HG02852 (cell line): ENCODE measurements around the gene CDH11.

Source experiments
- ATAC-seq: cut with Tn5 transposase; IDR thresholded peaks from one replicate; pipeline ENCODE4 v1.9.1; 2021; ENCODE audit warnings: mild to moderate bottlenecking, moderate library complexity; ENCODE audit not compliant: unreplicated experiment

The CDH11 gene

DNA sequence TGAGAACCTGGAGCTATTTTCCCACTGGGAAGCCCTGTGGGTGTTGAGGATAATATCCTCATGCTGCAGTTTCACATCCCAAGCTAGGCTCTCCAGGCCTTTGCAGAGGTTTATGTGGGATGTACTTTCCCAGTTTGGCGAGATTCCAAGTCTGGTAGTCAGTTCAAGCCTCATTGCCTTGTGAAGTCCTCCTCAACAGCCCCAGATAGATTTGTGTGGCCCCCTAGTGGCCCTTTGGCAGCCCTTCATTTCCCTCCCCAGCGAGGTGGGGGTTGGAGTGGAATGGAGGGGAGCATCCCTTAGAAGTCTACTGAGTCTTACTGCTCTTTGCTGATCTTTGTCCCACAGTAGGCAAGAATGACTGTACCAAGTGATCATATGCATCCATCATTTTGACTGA lies 137.9 kb downstream of the CDH11 start:
- no peak for ATAC-seq

DNA sequence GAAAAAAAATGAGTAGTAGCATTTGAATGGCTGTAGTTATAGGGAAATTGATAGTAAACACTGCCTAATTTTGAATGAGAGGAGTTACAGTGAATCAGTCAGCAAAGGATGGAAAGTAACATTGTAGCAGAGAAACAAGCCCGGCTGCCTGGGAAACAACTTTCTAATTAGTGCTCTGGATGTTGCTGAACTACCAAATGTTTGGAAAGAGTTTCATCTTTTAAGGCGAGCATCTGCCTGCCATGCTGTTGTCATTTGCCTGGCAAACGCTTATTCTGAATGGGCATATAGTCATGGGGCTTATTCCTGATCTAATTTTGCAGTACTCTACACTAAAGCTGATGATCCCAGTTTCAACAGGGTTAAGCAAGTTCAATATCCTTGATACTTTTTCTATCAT lies 138.6 kb downstream of the CDH11 start:
- no peak for ATAC-seq

DNA sequence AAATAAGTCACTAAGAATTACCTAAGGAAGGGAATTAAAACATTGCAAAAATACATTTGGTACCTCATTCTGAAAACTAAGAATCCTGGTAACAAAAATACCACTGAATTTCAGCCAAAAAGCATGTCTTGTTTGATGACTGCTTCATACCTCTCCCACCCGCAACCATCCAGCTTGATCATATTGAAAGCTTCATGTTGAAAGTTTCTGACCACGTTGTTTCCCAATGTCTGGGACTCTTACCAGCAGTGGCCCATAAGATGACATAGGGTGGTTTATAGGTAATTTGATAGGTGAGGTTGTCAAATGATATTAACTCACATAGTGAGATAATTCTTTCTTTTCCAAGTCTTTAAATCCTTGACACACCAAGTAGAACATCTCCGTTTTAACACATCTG lies 139.3 kb downstream of the CDH11 start:
- ATAC-seq: no peak

DNA sequence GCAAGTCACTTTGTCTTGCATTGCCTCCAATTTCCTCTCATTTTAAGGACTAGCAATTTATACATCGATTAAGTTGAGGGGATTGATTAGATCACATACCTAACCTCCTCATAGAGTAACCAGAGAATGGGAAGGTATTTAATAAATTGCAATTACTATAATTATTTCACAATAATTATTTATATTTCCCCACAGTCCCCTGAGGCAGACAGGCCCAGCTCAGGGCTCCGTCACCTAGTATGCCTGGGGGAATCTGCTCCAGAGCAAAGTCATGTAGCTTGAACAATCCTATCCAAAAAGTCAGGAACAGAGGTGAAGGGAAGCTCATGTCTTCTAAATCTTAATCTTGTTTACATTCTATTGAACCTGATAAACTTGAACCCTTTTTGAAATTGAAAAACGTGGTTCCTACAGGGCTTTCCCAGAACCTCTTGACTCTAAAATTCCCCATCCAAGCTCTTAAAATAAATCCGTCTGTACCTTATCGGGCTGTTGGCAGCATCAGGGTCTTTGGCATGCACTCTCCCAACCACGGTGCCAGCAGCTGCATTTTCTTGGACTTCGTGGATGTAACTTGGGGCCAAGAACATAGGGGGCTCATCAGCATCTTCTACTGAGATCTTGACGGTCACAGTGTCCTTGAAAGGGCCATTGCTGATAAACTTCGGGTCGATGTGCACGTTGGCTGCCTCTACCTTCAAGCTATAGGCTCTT lies 140.1 kb downstream of the CDH11 start:
- no peak for ATAC-seq

DNA sequence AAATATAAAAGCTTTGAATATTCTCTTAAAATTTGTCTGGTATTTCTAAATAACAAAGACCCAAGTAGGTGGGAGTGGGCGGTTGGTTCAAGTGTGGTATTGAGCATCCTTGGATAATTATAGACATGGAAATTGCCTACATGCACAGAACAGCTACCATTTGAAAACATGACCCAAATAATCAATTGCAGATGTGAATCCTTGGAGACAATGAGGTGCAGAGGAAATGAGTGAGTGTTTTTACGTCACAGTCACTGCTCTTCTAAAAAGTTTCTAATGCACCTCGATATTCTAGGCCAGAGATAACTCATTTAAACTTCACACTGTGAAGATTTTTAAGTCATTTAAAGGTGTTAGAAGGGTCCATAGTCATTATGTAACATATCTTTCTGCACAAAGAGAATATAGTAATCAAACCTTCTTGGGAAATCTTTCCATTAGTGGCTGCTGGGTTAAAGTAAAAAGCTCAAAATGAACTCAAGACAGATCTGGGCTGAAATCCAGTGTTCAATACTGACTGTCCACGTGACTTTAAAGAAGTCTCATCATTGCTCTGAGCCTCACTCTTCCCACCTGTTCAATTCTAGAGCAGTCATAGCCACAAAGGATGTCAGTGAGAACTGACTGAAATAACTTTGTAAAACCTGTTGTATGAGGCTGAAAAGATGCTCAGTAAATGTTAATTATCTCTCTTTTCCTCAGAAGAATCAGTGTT lies 144.5 kb downstream of the CDH11 start:
- ATAC-seq: no peak

DNA sequence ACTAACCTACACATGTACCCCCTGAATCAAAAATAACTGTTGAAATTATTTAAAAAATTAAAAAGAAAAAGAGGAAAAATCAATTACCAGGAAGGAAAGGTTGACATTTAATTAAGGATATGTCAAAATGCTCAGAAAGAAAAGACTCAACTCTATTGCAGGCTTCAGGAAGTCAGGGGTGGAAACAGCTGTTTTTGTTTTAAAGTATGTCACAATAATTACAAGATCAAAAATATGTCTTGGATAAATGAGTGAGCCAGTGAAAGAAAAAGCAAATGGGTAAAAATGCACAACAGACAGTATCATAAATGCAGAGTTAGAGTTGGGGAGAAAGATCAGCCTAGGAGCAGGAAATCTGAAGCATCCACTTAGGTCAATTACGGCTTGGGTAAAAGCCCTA lies 146.0 kb downstream of the CDH11 start:
- no peak for ATAC-seq

DNA sequence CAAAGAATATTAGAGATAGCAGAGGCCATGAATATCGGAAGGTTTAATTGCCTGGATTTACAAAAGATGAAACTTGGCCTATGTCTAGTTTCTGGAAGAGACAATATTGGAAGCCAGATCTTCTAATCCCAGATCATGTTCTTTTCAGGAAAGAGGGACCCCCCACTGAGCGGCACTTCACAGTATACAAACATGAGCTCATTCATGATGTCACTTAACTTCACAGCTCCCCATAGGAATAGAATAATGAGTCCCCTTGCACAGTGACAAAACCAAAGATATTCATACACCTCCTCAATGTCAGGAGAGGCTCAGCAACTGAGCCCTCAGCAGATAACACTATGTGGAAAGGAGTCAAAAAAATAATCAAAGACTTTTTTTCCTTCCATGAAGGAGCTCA lies 147.5 kb downstream of the CDH11 start:
- ATAC-seq: no peak

DNA sequence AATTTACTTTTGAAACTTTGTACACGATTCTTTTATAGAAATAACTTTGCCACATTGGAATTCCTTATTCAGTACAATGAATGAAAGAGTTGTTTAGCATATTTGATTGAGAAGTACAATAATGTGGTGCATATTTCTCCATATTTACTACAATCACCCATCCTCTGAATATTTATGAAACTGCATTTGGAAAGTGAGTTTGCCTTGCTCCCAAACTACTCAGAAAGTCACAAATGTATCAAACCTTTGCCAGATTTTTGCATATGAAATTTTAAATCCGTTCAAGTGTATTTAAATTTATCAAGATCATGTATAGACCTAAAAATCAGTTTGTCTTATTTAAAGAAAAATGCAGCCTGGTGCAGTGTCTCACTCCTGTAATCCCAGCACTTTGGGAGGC lies 148.7 kb downstream of the CDH11 start:
- ATAC-seq: no peak

DNA sequence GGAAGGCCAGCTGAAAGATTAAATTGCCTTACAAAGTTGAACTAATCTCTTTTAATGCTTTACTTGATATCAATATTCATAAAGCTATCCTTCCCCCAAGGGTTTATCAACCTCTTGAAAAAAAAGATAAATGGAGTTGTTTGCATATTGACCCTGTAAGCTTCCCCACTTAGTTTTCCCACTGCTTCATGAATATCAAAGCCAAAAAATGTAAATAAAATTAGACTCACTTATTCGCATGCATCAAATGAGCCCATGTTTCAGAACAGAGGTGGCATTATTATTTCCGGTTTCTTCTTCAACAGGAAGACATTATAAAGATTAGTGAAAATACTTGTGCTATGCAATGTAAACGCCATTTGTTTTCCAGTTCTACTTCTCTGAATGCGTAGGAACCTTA lies 150.7 kb downstream of the CDH11 start:
- no peak for ATAC-seq

DNA sequence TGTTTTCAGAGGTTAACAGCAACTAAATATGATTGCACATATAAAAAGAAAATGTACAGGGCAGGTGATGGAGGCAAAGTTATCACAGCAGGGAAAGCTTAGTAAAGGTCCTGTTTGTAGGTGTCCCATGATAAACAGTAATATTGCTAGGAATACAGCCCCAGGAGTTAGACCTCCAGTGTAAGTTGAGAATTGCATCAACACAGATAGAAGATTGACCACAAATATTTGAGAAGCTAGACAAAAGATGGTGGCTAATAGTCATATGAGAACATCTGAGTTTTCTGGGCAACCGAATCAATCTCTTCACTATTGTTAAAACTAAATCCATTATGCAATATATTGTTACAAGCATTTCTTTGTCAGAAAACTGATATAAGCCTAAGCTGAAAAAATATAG lies 152.6 kb downstream of the CDH11 start:
- ATAC-seq: no peak

DNA sequence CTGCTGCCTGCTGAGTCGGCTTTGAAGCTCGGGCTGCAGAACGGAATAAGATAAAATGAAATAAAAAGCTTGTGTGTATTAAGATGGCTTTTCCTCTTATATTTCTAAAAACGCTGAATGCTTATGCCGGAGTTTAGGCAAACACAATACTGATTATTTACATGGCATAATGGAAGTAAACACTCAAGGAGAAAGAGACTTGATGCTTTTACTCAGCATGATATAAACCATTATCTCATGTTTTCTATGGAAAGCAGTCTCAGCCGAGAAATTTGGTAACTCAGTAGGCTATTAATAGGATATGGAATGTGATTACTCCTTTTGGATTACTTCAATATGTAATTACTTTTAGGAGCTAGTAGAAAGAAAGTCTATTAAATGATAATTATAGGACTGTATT lies 153.3 kb downstream of the CDH11 start:
- no peak for ATAC-seq

DNA sequence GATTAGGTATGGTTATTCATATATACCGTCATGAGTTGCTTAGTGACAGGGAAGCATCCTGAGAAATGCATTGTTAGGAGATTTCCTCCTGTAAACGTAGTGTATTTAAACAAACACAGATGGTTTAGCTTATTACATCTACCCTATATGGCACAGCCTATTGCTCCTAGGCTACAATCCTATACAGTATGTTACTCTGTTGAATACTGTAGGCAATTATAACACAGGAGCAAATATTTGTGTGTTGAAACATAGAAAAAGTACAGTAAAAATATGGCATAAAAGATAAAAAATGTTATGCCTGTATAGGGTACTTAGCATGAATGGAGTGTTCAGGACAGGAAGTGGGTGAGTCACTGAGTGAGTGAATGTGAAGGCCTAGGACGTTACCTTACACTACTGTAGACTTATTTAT lies 157.7 kb downstream of the CDH11 start:
- ATAC-seq: no peak

DNA sequence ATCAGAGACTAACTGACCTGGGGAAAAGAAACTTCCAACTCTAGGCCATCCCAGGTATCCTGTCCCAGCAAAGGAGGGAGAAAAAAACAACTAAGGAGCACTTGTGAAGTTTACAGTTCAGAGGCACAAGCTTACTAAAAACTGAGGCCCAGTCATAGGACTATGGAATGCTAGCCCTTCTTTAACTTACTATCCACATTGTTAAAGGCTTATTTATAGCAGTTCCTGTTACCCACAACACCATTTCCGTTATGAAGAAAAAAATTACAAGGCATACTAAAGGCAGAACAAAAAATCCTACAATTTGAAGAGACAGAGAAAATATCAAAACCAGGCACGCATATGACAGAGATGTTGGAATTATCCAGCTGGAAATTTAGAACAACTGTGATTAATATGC lies 159.1 kb downstream of the CDH11 start:
- ATAC-seq: no peak

DNA sequence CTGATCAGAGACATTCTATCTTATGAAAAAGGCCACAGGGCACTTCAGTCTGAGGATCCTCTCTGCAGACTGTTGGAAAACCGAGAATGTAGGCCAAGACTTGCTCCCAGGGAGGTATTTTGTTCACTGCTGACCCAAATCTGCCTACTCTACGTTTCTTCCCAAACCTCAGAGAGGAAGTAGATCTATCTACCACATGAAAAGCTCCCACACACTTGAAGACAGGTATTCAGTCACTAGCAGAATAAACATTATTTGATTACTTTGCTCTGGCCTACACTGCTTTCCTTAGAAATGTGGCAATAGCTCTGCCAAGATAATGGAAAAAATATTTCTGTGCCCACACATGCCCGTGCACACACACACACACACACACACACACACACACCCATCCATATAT lies 164.6 kb downstream of the CDH11 start:
- no peak for ATAC-seq

DNA sequence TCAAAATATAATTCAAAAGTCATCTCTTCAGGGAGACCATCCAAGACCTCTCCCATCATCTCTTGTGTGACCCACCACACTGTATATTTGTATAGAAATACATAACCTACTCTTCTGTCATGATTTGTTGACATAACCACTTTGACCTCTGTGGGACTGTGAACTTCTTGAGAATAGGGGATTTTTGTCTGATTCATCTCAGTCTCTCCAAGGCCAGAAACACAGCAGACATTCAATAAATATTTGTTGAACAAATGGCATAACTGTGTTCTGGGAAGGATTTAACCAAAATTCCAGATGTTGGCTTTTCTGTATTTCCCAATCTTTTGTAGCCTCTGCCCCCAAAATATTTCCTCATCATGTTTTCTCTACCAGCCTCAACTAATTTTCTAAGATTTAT lies 169.7 kb downstream of the CDH11 start:
- ATAC-seq: no peak

DNA sequence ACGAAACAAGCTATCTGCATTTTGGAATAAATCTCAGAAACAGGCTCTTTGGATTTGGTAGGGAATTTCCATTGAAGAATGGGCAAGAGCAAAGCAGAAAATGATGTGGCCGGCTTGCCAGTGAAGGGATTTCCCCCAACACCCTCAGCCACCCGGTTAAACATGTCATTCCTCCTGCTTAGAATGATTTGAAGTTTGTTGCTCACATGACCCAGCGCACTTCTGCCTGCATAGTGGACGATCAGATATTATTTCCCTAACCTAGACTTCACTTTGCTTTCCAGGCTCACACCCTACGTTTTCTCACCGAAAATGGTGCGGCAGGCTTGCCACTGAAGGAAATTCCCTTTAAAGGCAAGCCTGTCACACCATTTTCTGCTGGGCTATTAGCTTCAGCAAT lies 170.7 kb downstream of the CDH11 start:
- ATAC-seq: no peak

DNA sequence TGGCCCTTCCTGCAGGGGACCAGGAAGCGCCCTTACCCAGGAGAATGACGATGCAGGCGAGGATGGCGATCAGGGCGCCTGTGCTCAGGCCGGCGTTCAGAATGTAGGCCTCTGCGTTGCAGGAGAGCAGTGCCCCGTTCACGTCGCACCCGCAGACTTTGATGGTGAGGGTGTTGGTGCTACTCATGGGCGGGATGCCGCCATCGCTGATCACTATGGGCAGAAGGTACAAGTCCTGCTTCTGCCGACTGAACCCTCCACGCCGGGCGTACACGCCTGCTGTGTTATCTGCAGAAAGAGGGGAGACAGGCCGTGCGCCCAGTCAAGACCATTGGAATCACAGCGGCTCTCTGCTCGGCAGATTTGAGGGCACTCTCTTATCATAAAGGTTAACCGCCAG lies 171.1 kb downstream of the CDH11 start:
- ATAC-seq: no peak

DNA sequence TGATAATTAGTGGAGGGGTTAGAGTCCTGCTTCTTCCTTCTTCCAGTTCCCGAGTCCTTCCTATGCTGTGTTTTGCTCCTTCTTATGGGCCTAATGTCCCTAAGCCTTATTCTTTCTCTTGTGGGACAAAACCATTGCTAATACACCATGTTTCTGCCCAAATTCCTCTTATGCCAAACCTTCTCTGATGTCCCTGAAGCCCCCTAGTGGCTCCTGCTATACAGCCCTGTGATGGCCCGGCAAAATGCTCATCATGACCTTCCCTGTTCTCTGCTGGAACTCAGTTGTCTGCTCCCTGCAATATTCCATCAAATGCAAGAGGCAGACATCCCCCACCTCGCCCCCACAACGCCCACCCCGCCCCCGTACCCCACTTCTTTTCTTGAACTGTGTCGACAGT lies 171.6 kb downstream of the CDH11 start:
- ATAC-seq: no peak

DNA sequence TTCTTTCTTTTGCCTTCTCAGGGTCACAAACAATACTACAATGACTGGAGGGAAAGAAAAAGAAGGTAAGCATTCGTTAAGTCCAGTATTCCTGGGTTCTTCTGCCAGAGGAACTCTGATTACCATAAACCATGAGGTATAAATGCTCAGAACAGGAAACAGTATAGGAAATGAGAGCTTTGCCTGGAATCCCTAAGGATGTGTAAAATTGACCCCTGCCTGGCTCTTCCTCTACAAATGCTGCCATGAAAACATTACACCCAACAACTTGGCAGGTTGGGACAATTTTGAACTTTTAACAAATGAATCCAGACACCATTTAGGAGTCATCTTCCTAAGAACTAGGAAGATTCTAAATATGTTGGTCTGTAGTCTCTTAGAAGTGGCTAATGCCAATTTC lies 173.8 kb downstream of the CDH11 start:
- ATAC-seq: no peak

DNA sequence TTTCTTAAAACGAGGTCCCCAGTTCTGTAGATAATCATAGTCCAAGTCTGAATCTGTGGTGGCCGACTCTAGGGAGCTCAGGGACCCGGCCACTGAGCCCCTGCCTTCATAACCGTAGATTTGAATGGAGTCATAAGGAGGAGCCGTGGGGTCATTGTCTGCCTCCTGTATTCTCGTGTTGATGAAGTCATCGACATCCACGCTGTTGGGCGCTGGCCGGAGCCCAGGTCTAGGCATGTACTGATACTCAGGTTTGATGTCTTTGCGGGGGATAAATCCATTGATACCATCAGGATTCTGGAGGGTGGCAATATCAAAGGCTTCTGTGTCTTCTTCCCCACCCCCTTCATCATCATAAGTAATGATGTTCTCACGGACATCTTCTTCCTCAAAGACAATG lies 174.2 kb downstream of the CDH11 start:
- no peak for ATAC-seq

DNA sequence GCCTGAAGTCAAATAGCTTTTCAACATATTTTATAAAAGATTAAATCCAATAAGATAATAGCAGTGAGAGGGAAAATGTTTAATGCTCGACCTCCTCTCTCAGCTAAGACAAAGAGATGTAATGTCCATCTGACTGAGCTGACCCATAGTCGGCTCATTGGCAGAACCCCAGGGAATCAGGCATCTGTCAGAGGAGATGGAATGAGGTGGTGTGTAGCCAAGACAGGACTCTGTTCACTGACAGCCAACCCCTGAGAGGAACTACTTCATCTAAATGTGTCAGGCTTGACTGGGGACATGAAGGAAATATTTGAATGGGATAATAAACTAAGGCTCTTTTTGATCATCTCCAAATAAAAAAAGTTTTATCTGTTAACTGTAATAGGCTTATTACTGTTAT lies 188.0 kb downstream of the CDH11 start:
- ATAC-seq: no peak

DNA sequence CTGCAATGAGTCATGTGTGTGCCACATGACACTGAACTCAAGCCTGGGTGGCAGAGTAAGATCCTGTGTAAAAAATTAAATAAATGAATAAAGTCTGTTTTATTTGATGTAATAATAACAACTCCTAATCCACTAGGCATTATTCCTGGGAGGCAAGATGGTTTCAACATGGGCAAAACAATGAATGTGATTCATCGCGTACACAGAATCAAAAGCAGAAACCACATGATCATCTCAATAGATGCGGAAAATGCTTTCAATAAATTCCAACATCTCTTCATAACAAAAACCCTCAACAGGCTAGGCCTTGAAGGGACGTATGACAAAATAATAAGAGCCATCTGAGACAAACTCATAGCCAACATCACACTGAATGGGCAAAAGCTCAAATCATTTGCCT lies 195.4 kb downstream of the CDH11 start:
- ATAC-seq: no peak

DNA sequence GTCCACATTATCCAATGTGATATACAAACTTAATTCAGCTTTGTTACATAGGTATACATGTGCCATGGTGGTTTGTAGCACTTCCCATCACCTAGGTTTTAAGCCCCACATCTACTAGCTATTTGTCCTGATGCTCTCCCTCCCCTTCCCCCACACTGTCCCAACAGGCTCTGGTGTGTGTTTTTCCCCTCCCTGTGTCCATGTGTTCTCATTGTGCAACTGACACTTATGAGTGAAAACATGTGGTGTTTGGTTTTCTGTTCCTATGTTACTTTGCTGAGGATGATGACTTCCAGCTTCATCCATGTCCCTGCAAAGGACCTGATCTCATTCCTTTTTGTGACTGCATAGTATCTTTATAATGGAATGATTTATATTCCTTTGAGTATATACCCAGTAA lies 196.7 kb downstream of the CDH11 start:
- no peak for ATAC-seq
